Astrocyte of the cerebellum (primary cell): ENCODE results near the gene TRIM13.
"Not testable (repeated sequence)": the region's sequence is repeated elsewhere in the genome, so short reads cannot be mapped to it uniquely, and the experiment has no call there.

Source experiments
- DNase-seq: peaks from one replicate; pipeline ENCODE4 v3.0.0-alpha.2; 2011; ENCODE audit warnings: low read depth
- H3K4me3 ChIP-seq: 2 replicates; pipeline ENCODE4 v1.5.1; 2011; ENCODE audit warnings: mild to moderate bottlenecking, low read depth, low read length, moderate library complexity
- in situ Hi-C: cut with HindIII; loops from 2 replicates; pipeline ENCODE4 v1.10.0; 2017; ENCODE audit warnings: low sequenced_read_pairs
- TF ChIP-seq, protein P1 (sequence below): IDR thresholded peaks from 2 replicates; pipeline ENCODE4 v1.5.1; 2012; ENCODE audit warnings: low read length, low read depth, moderate library complexity, mild to moderate bottlenecking; ENCODE audit errors: missing control alignments

The TRIM13 gene

DNA sequence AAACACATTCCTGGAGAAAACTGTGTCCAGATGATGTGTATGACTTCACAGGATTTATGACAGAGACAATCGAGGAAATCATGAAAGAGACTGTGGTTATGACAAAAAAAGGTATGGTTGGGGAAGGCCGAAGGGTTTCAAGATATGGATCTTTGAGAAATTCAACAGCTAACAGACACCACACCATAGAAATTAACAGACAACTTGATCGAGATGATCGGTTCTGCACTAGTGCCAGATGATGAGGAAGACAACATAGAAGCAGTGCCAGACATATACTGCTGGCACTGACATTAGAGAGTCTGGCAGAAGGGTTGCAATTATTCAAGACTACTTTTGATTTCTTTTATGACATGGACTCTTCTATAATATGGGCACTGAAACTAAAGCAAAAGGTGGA is 55.6 kb downstream of the TRIM13 start:
- in situ Hi-C loops, result no loop called here
- TF ChIP-seq, protein P1, sequence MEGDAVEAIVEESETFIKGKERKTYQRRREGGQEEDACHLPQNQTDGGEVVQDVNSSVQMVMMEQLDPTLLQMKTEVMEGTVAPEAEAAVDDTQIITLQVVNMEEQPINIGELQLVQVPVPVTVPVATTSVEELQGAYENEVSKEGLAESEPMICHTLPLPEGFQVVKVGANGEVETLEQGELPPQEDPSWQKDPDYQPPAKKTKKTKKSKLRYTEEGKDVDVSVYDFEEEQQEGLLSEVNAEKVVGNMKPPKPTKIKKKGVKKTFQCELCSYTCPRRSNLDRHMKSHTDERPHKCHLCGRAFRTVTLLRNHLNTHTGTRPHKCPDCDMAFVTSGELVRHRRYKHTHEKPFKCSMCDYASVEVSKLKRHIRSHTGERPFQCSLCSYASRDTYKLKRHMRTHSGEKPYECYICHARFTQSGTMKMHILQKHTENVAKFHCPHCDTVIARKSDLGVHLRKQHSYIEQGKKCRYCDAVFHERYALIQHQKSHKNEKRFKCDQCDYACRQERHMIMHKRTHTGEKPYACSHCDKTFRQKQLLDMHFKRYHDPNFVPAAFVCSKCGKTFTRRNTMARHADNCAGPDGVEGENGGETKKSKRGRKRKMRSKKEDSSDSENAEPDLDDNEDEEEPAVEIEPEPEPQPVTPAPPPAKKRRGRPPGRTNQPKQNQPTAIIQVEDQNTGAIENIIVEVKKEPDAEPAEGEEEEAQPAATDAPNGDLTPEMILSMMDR, result no peak
- H3K4me3 ChIP-seq, result no peak overlapping the region

DNA sequence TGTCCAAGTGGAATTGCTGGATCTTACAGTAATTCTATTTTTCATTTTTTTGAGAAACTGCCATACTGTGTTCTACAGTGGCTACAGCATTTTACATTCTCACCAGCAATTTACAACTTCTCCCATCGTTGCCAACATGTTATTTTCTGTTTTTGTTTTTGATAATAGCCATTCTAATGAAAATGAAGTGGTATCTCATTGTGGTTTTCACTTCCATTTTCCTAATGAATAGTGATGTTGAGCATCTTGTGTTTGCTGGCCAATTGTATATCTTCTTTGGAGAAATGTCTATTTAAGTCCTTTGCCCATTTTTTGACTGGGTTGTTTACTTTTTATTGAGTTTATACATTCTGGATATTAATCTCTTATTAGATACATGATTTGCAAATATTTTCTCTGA is 57.0 kb downstream of the TRIM13 start:
- in situ Hi-C loops, result no loop called here
- H3K4me3 ChIP-seq, result no peak overlapping the region
- TF ChIP-seq, protein P1, result no peak
- DNase-seq, result no peak

More for the DNA sequence above, 55.6 kb downstream of the TRIM13 start:
- DNase-seq, result no peak

DNA sequence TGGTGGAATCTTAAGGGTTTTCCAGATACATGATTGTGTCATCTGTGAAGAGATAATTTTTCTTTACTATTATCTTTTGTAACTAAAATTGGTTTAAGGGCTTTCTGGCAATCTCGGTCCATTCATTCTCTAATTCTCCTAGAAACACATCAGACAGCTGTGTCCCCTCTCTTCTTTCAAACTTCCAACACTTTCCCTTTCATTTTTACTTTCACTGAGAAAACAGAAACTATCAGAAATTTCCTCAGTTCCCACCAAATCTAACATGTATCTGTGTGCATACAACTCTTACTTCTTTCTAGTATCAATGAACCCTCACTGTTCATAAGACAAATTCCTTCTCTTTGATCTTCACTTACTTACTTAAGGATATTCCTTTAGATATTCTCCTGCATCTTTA is 58.6 kb downstream of the TRIM13 start:
- H3K4me3 ChIP-seq, result no peak overlapping the region
- TF ChIP-seq, protein P1, result no peak
- in situ Hi-C loops, result no loop called here
- no peak for DNase-seq

DNA sequence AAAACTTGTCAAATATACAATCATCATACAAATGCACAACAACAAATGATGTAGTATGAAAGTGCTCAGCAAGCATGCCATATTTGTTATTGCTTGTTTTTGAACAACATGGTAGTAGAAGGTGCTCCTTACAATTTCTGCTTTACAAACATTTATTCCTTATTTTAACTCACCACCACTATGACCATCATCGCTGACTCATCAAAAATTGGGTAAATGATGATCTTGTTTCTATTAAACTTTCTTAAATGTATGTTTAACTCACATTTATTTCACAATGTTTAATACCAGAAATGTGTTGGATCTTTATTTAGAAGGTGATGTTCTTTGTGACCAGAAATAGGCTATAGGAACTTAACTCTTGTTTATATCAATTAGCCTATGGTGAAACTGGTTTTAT is 63.9 kb downstream of the TRIM13 start:
- in situ Hi-C loops, result no loop called here
- H3K4me3 ChIP-seq, result no peak overlapping the region
- TF ChIP-seq, protein P1, result no peak
- no peak for DNase-seq

DNA sequence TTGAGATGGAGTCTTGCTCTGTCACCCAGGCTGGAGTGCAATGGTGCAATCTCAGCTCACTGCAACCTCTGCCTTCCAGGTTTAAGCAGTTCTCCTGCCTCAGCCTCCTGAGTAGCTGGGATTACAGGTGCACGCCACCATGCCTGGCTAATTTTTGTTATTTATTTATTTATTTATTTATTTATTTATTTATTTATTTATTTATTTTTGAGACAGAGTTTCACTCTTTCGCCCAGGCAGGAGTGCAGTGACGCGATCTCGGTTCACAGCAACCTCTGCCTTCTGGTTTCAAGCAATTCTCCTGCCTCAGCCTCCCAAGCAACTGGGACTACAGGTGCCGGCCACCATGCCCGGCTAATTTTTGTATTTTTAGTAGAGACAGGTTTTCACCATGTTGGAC is 65.5 kb downstream of the TRIM13 start:
- H3K4me3 ChIP-seq, DNase-seq, in situ Hi-C loops: not testable (repeated sequence)

DNA sequence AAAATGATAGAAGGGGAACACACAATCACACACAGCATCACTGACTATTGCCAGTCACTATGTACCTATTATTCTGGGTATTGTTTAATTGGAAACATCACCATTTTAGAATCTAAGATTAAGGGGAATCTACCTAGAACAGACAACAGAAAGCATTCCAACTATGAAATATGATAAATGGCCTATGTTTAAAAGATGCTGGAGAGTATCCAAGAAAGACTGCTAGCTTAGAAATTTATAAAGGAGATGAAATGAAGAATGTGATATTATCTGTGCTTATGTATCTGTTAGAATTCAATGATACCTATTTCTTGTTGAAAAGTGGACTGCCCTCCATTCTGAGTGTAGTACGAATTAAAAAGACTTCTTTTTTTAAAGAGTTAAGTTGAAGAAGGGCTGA is 68.9 kb downstream of the TRIM13 start:
- in situ Hi-C loops, result no loop called here
- no peak overlapping the region for H3K4me3 ChIP-seq

More for the DNA sequence above, 68.9 kb downstream of the TRIM13 start:
- TF ChIP-seq, protein P1, result no peak
- DNase-seq, result no peak
